ENCODE data around the gene KRT17. TPM values are rescaled to one million over a fixed set of nuclear protein-coding genes. Genes with fewer than 3 reads are reported as not detected.

The KRT17 gene
- total RNA-seq, 1 donor from 2014 or later: not detected

- Mint-ChIP-seq H3K4me1 (no peaks in the 10 kb centered on the region), H3K27me3 (ENCODE audit: insufficient read depth, low read depth) (peaks cover 11% of the 10 kb centered on the region), H3K4me3 (no peak overlapping the region), H3K27ac (no peak overlapping the region), H3K36me3 (no peaks in the 10 kb centered on the region), H3K9me3 (peaks cover 3% of the 10 kb centered on the region)
- TF ChIP-seq EZH2 (IDR thresholded peaks at IDR 0.05): no peak
- no peak for TF ChIP-seq EZH2phosphoT487 (IDR thresholded peaks at IDR 0.05)
- TF ChIP-seq, protein P1, sequence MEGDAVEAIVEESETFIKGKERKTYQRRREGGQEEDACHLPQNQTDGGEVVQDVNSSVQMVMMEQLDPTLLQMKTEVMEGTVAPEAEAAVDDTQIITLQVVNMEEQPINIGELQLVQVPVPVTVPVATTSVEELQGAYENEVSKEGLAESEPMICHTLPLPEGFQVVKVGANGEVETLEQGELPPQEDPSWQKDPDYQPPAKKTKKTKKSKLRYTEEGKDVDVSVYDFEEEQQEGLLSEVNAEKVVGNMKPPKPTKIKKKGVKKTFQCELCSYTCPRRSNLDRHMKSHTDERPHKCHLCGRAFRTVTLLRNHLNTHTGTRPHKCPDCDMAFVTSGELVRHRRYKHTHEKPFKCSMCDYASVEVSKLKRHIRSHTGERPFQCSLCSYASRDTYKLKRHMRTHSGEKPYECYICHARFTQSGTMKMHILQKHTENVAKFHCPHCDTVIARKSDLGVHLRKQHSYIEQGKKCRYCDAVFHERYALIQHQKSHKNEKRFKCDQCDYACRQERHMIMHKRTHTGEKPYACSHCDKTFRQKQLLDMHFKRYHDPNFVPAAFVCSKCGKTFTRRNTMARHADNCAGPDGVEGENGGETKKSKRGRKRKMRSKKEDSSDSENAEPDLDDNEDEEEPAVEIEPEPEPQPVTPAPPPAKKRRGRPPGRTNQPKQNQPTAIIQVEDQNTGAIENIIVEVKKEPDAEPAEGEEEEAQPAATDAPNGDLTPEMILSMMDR (IDR thresholded peaks at IDR 0.05): no peak
- no peak overlapping the region for H3K4me2 ChIP-seq
- no peak overlapping the region for H3K27ac ChIP-seq
- DNase-seq (ENCODE audit: low spot score): no peak
- H3K9me3 ChIP-seq (ENCODE audit: low read depth): no peaks in the 10 kb centered on the region
- H3K4me1 ChIP-seq: peaks cover 4% of the 10 kb centered on the region
- H4K20me1 ChIP-seq (ENCODE audit: low read depth): no peaks in the 10 kb centered on the region
- H3K79me2 ChIP-seq (ENCODE audit: low read depth): no peaks in the 10 kb centered on the region
- no peak overlapping the region for H3K4me3 ChIP-seq
- H3K27me3 ChIP-seq: no peaks in the 10 kb centered on the region
- H3F3A ChIP-seq (ENCODE audit: low read depth): no peaks in the 10 kb centered on the region
- no peak overlapping the region for H2AFZ ChIP-seq (replicated peaks)
- H3K9ac ChIP-seq: no peak overlapping the region
- H3K36me3 ChIP-seq: no peaks in the 10 kb centered on the region
Measured at GRCh38 chr17:41581366-41582060, 42.9 kb downstream of the KRT17 start.

DNA sequence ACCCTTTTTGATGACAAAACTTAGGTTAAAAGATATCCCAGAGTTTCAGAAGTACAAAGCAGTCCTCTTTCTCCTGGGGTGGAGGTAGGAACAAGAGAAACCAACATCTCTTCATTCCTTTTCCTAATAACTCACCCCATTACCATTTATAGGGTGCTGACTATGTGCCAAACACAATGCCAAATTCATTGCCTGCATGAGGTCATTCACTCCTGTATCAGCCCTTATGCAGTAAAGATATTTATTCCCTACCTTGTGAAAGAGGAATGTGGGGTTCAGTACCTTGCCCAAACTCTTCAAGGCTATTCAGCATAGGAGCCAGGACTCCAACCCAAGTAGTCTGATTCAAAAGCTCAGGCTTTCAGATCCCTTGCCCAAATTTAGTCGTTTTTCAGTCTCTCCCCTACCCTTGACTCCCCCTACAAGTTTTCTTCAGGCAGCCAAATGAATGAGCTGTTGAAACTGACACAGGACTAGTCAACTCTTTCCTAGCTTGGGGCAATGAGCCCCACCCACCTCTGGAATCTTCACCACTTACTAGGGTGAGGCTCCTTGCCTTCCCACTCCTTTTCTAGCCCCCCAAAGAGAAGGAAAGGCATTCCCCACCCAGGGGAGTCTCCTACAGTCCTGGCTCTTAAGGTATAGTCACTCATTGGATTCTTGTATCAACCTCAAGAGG is 43.5 kb downstream of the KRT17 start:
- Histone ChIP-seq H2AFZ (replicated peaks) (no peak overlapping the region), H3K9me3 (ENCODE audit: low read depth) (no peaks in the 10 kb centered on the region), H3K27ac (no peak overlapping the region), H3K36me3 (no peaks in the 10 kb centered on the region), H3K4me3 (no peak overlapping the region), H3K4me2 (no peak overlapping the region), H3K4me1 (peaks cover 4% of the 10 kb centered on the region), H3K27me3 (no peaks in the 10 kb centered on the region), H3F3A (ENCODE audit: low read depth) (no peaks in the 10 kb centered on the region), H4K20me1 (ENCODE audit: low read depth) (no peaks in the 10 kb centered on the region), H3K79me2 (ENCODE audit: low read depth) (no peaks in the 10 kb centered on the region), H3K9ac (no peak overlapping the region)
- Mint-ChIP-seq H3K27me3 (ENCODE audit: insufficient read depth, low read depth) (peaks cover 11% of the 10 kb centered on the region), H3K4me3 (no peak overlapping the region), H3K36me3 (no peaks in the 10 kb centered on the region), H3K27ac (no peak overlapping the region), H3K4me1 (no peaks in the 10 kb centered on the region), H3K9me3 (peaks cover 3% of the 10 kb centered on the region)
- TF ChIP-seq EZH2phosphoT487 (IDR thresholded peaks at IDR 0.05): no peak
- TF ChIP-seq EZH2 (IDR thresholded peaks at IDR 0.05): no peak
- TF ChIP-seq, protein P1 (IDR thresholded peaks at IDR 0.05): no peak
- no peak for DNase-seq (ENCODE audit: low spot score)

- peaks cover 4% of the 10 kb centered on the region for H3K4me1 ChIP-seq
- no peak overlapping the region for H3K4me2 ChIP-seq
- no peaks in the 10 kb centered on the region for H3K27me3 ChIP-seq
- no peaks in the 10 kb centered on the region for H4K20me1 ChIP-seq (ENCODE audit: low read depth)
- Mint-ChIP-seq H3K27ac (no peak overlapping the region), H3K4me1 (no peaks in the 10 kb centered on the region), H3K9me3 (peaks cover 3% of the 10 kb centered on the region), H3K36me3 (no peaks in the 10 kb centered on the region), H3K27me3 (ENCODE audit: insufficient read depth, low read depth) (peaks cover 11% of the 10 kb centered on the region), H3K4me3 (no peak overlapping the region)
- H3K9ac ChIP-seq: no peak overlapping the region
- H3K9me3 ChIP-seq (ENCODE audit: low read depth): no peaks in the 10 kb centered on the region
- H3K27ac ChIP-seq: no peak overlapping the region
- H3K79me2 ChIP-seq (ENCODE audit: low read depth): no peaks in the 10 kb centered on the region
- H3F3A ChIP-seq (ENCODE audit: low read depth): no peaks in the 10 kb centered on the region
- TF ChIP-seq, protein P1 (IDR thresholded peaks at IDR 0.05): no peak
- TF ChIP-seq EZH2phosphoT487 (IDR thresholded peaks at IDR 0.05) (no peak), EZH2 (IDR thresholded peaks at IDR 0.05) (no peak)
- H2AFZ ChIP-seq (replicated peaks): peak overlapping the region; percentile 94
- no peak for DNase-seq (ENCODE audit: low spot score)
- H3K36me3 ChIP-seq: no peaks in the 10 kb centered on the region
- no peak overlapping the region for H3K4me3 ChIP-seq
Measured at GRCh38 chr17:41580244-41580575, 44.2 kb downstream of the KRT17 start.

Data from neural progenitor cell (in vitro differentiated cells).